ENCODE data around the gene NELFCD.

DNA sequence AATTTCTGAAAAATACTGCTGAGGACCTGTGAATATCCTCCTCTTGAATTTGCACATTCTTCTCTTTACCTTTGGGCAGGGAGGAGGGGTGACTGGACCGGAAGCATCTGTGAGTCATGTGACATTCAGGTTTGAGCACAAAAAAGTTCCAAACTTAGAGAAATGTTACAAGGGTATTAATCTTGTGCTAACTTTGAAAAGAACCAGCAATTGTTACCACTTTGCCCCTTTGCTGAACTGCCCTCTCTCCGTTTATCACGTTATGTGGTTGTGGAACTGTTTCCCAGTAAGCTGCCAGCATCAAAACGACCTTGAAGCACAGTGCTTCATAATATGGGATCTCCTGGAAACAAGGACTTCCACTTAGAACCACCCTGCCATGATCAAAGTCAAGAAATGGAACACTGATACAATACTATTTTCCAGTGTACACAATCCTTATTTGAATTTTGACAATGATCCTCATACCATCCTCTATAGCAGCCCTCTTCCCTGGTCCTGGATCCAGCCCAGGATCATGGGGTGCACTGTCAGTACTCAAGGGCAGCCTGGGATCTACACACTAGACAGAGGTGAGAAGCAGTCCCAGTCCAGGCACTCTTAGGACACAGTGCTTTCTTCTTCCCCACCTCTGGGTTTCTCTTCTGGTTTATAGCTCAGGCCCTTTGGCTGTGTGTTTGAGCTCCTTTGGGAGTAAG is 35.9 kb downstream of the NELFCD start:
- no peak for TF ChIP-seq EZH2phosphoT487 (IDR thresholded peaks at IDR 0.05; ENCODE audit: borderline replicate concordance, low read length)
- TF ChIP-seq, protein P1, sequence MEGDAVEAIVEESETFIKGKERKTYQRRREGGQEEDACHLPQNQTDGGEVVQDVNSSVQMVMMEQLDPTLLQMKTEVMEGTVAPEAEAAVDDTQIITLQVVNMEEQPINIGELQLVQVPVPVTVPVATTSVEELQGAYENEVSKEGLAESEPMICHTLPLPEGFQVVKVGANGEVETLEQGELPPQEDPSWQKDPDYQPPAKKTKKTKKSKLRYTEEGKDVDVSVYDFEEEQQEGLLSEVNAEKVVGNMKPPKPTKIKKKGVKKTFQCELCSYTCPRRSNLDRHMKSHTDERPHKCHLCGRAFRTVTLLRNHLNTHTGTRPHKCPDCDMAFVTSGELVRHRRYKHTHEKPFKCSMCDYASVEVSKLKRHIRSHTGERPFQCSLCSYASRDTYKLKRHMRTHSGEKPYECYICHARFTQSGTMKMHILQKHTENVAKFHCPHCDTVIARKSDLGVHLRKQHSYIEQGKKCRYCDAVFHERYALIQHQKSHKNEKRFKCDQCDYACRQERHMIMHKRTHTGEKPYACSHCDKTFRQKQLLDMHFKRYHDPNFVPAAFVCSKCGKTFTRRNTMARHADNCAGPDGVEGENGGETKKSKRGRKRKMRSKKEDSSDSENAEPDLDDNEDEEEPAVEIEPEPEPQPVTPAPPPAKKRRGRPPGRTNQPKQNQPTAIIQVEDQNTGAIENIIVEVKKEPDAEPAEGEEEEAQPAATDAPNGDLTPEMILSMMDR (conservative IDR thresholded peaks at IDR 0.05; ENCODE audit: low read depth, low read length): no peak

Data from PC-3 (cell line).